Endothelial cell of umbilical vein (primary cell): ENCODE measurements around the gene PPP2R2C. TPM values are rescaled to one million over a fixed set of nuclear protein-coding genes. Genes with fewer than 3 reads are reported as not detected.

Source experiments
- BruUV-seq: library from RNA; stranded (reverse); fragments of 400-500 nt; replicated peaks from 2 replicates; lab custom pipeline; 2021; lab: Mats Ljungman, UMichigan
- CTCF ChIA-PET: fragments of 300-600, 350-600 bp; sonication (Branson Sonifier 250); formaldehyde crosslinking; loops from one replicate; lab custom pipeline; 2021; ENCODE audit warnings: antibody characterized with exemption, inconsistent platforms; lab: Charles Lee
- POLR2A ChIA-PET: fragments of 300-600, 350-600 bp; sonication (Branson Sonifier 250); formaldehyde crosslinking; loops from one replicate; lab custom pipeline; 2021; ENCODE audit warnings: antibody characterized with exemption, inconsistent platforms; lab: Charles Lee
- DNase-seq: peaks from one replicate; pipeline ENCODE4 v3.0.0-alpha.2; 2011; ENCODE audit warnings: low read depth, low spot score
- FAIRE-seq: peaks from 2 replicates; lab custom pipeline; 2011; peaks lifted over from hg19 to GRCh38; lab: Jason Lieb, UNC
- H2AFZ ChIP-seq: 2 replicates; pipeline ENCODE4 v1.6.0; 2012; ENCODE audit warnings: low read depth, low read length, control low read depth, inconsistent platforms
- H3K27ac ChIP-seq: 2 replicates; pipeline ENCODE4 v1.5.1; 2011; ENCODE audit warnings: low read depth, mild to moderate bottlenecking, control low read depth, low read length, moderate library complexity; ENCODE audit not compliant: insufficient read depth
- H3K27me3 ChIP-seq, 2 experiments: 2 replicates each; pipeline versions ENCODE4 v1.6.0 to v1.6.1; 2011; ENCODE audit warnings: low read length in 2 of 2, mixed read lengths in 1 of 2; ENCODE audit not compliant: control insufficient read depth in 2 of 2, insufficient read depth in 2 of 2
- H3K36me3 ChIP-seq, 2 experiments: 2 replicates in 1 of 2; 3 replicates in 1 of 2; pipeline ENCODE4 v1.5.1; 2011; ENCODE audit warnings: low read length in 2 of 2, mild to moderate bottlenecking in 1 of 2, moderate library complexity in 1 of 2; ENCODE audit not compliant: control insufficient read depth in 2 of 2, insufficient read depth in 2 of 2; ENCODE audit errors: extremely low read depth in 1 of 2
- H3K4me1 ChIP-seq: 3 replicates; pipeline ENCODE4 v1.5.1; 2011; ENCODE audit warnings: mild to moderate bottlenecking, low read length; ENCODE audit not compliant: control insufficient read depth, insufficient read depth; ENCODE audit errors: extremely low read depth
- H3K4me2 ChIP-seq: 2 replicates; pipeline ENCODE4 v1.6.1; 2011; ENCODE audit warnings: low read length, control low read depth, mixed read lengths; ENCODE audit not compliant: insufficient read depth
- H3K4me3 ChIP-seq, 3 experiments: fragments of 200-600 bp in 1 of 3; sonication (generic), shearing (Covaris generic) in 1 of 3; replicated peaks in 1 of 3; 2 replicates each; pipeline ENCODE4 v1.5.1; 2011 to 2016; ENCODE audit warnings: control low read depth in 3 of 3, low read length in 3 of 3, mild to moderate bottlenecking in 2 of 3, inconsistent platforms in 1 of 3, low read depth in 1 of 3, moderate library complexity in 1 of 3; ENCODE audit not compliant: insufficient read depth in 1 of 3
- H3K79me2 ChIP-seq: 2 replicates; pipeline ENCODE4 v1.6.0; 2012; ENCODE audit warnings: low read length, inconsistent platforms; ENCODE audit not compliant: control insufficient read depth, insufficient read depth
- H3K9ac ChIP-seq: replicated peaks from 2 replicates; pipeline ENCODE3; 2011; ENCODE audit warnings: low read length, control low read depth; ENCODE audit not compliant: insufficient read depth; ENCODE audit errors: extremely low read depth
- H3K9me1 ChIP-seq: replicated peaks from 3 replicates; pipeline ENCODE4 v1.6.0; 2011; ENCODE audit warnings: mild to moderate bottlenecking, low read length; ENCODE audit not compliant: control insufficient read depth, insufficient read depth; ENCODE audit errors: extremely low read depth
- H3K9me3 ChIP-seq: replicated peaks from 2 replicates; pipeline ENCODE4 v1.5.1; 2012; ENCODE audit warnings: low read length, inconsistent platforms; ENCODE audit not compliant: control insufficient read depth, insufficient read depth
- H4K20me1 ChIP-seq: replicated peaks from 2 replicates; pipeline ENCODE3; 2011; ENCODE audit warnings: mild to moderate bottlenecking, low read length; ENCODE audit not compliant: control insufficient read depth, insufficient read depth; ENCODE audit errors: extremely low read depth
- CTCF ChIP-seq, 2 donors: IDR thresholded peaks; 1 replicate in 1 of 2; 2 replicates in 1 of 2; pipeline ENCODE4 v1.5.1; 2011; ENCODE audit warnings: low read length in 2 of 2, mild to moderate bottlenecking in 2 of 2, moderate library complexity in 2 of 2, control low read depth in 1 of 2, inconsistent platforms in 1 of 2, low read depth in 1 of 2; ENCODE audit not compliant: insufficient read depth in 1 of 2; ENCODE audit errors: extremely low read depth in 1 of 2
- EZH2 ChIP-seq: IDR thresholded peaks from 2 replicates; pipeline ENCODE4 v1.6.1; 2012; ENCODE audit warnings: borderline replicate concordance, low read depth, mild to moderate bottlenecking, moderate library complexity, low read length, inconsistent platforms; ENCODE audit not compliant: severe bottlenecking
- FOS ChIP-seq: IDR thresholded peaks from 2 replicates; pipeline ENCODE4 v1.6.1; 2011; ENCODE audit warnings: mild to moderate bottlenecking, low read length, moderate library complexity, borderline replicate concordance; ENCODE audit not compliant: insufficient read depth
- GATA2 ChIP-seq: IDR thresholded peaks from 2 replicates; pipeline ENCODE4 v1.7.0; 2011; ENCODE audit warnings: low read depth, mild to moderate bottlenecking, moderate library complexity, mixed read lengths, low read length; ENCODE audit not compliant: insufficient read length, insufficient read depth
- JUN ChIP-seq: IDR thresholded peaks from 2 replicates; pipeline ENCODE4 v1.6.1; 2011; ENCODE audit warnings: borderline replicate concordance, low read depth; ENCODE audit not compliant: insufficient read length, insufficient read depth
- MAX ChIP-seq: IDR thresholded peaks from 2 replicates; pipeline ENCODE4 v1.6.1; 2011; ENCODE audit not compliant: insufficient read depth, insufficient read length
- MYC ChIP-seq: IDR thresholded peaks from one replicate; pipeline ENCODE4 v1.6.1; 2011; ENCODE audit warnings: mild to moderate bottlenecking, low read depth, low read length
- POLR2A ChIP-seq: IDR thresholded peaks from 2 replicates; pipeline ENCODE4 v1.6.1; 2012; ENCODE audit warnings: low read depth, mild to moderate bottlenecking, control low read depth, low read length
- POLR2AphosphoS5 ChIP-seq: IDR thresholded peaks from 2 replicates; pipeline ENCODE4 v1.6.1; 2012; ENCODE audit warnings: low read depth, mild to moderate bottlenecking, control low read depth, low read length, moderate library complexity; ENCODE audit not compliant: insufficient read depth
- dilution Hi-C: fragments of 300-500 bp; cut with MboI; formaldehyde crosslinking; loops from one replicate; pipeline ENCODE4 v1.15.0; 2019; ENCODE audit warnings: low sequenced_read_pairs; ENCODE audit not compliant: extremely low pct_ligation_motif_present
- intact Hi-C: fragments of 100-400 bp; cut with micrococcal nuclease; formaldehyde crosslinking; loops from one replicate; pipeline ENCODE4 v1.10.0; 2022
- polyA plus RNA-seq, 4 experiments: library from polyadenylated mRNA; depleted of rRNA in 3 of 4; stranded (reverse) in 3 of 4; unstranded in 1 of 4; fragments of >200 nt; gene quantifications; 2 replicates each; pipeline versions ENCODE4 v1.2.1 to v1.2.3, GENCODE V29; 2011 to 2012; ENCODE audit warnings: missing spikeins in 1 of 4
- total RNA-seq: library from RNA; stranded (reverse); gene quantifications from 2 replicates; pipeline ENCODE4 v1.2.3, GENCODE V29; 2021

The PPP2R2C gene
- total and polyA plus RNA-seq, 2 donors (not counting 3 experiments of a cell fraction or from before 2014, with no cell fraction given): 0.03 to 0.09 TPM

GRCh38 chr4:6296026-6296425 lies 176.4 kb downstream of the PPP2R2C start:
- no TSS peak for BruUV-seq
- no peak overlapping the region for H3K4me2 ChIP-seq
- H3K27ac ChIP-seq: no peak overlapping the region
- dilution Hi-C loops (no loop called here), intact Hi-C loops (no loop called here)
- H3K9ac ChIP-seq: no peak overlapping the region
- H3K36me3 ChIP-seq: peaks cover 0 to 50% of the 10 kb centered on the region in 2 experiments
- no peaks in the 10 kb centered on the region for H3K79me2 ChIP-seq
- H3K4me1 ChIP-seq: no peaks in the 10 kb centered on the region
- no peaks in the 10 kb centered on the region for H3K9me1 ChIP-seq
- no peak overlapping the region for H2AFZ ChIP-seq
- ChIA-PET CTCF (interaction anchor here (1.1 kb wide), 2 partner anchors 31 to 45 kb away, joined by 5 read pairs; no protein-coding TSS in a partner anchor), POLR2A (no interaction called here)
- DNase-seq (no peak), FAIRE-seq (no peak)
- no peaks in the 10 kb centered on the region for H3K9me3 ChIP-seq
- no peak overlapping the region for H3K4me3 ChIP-seq
- TF ChIP-seq FOS (no peak), EZH2 (no peak), JUN (no peak), CTCF (IDR thresholded peaks at IDR 0.05; ENCODE audit: extremely low read depth in 1 of 2, insufficient read depth in 1 of 2, low read depth in 1 of 2, low read length in 2 of 2) (no peak), POLR2AphosphoS5 (no peak), GATA2 (no peak), MYC (no peak), MAX (no peak), POLR2A (no peak)
- H4K20me1 ChIP-seq: no peaks in the 10 kb centered on the region
- no peaks in the 10 kb centered on the region for H3K27me3 ChIP-seq
